Stimulated activated CD8-positive, alpha-beta memory T cell treated with anti-CD3 and anti-CD28 coated beads, Interleukin-15, amount 100 ng/mL, for 4 hours (primary cell): ENCODE measurements around the gene GPR3.
"Not testable (repeated sequence)": the region's sequence is repeated elsewhere in the genome, so short reads cannot be mapped to it uniquely, and the experiment has no call there.

Source experiments
- DNase-seq, 2 donors: peaks; one replicate each; pipeline ENCODE4 v3.0.0-alpha.2; 2020; ENCODE audit warnings: low read depth in 2 of 2

GPR3 gene

GRCh38 chr1:27398405-27399149, 6.2 kb downstream of the GPR3 start:
- no peak for DNase-seq

GRCh38 chr1:27399251-27400025, 7.0 kb downstream of the GPR3 start:
- no peak for DNase-seq

- DNase-seq, result no peak
These were observed 7.9 kb downstream of the GPR3 start for GRCh38 chr1:27400082-27400962.

GRCh38 chr1:27400963-27401341, 8.5 kb downstream of the GPR3 start:
- no peak for DNase-seq

- no peak for DNase-seq
These were observed 9.9 kb downstream of the GPR3 start for GRCh38 chr1:27402349-27402754.

GRCh38 chr1:27403065-27403726, 10.8 kb downstream of the GPR3 start:
- no peak for DNase-seq

GRCh38 chr1:27403931-27404330, 11.5 kb downstream of the GPR3 start:
- no peak for DNase-seq

GRCh38 chr1:27405074-27405473, 12.7 kb downstream of the GPR3 start:
- DNase-seq, result no peak

GRCh38 chr1:27405598-27406361, 13.4 kb downstream of the GPR3 start:
- not testable (repeated sequence) for DNase-seq

GRCh38 chr1:27406362-27406680, 13.9 kb downstream of the GPR3 start:
- DNase-seq, result no peak

- DNase-seq, result not testable (repeated sequence)
These were observed 14.4 kb downstream of the GPR3 start for GRCh38 chr1:27406791-27407190.

- DNase-seq, result no peak
These were observed 15.7 kb downstream of the GPR3 start for GRCh38 chr1:27408151-27408550.

GRCh38 chr1:27409669-27410068, 17.2 kb downstream of the GPR3 start:
- no peak for DNase-seq

GRCh38 chr1:27410709-27411108, 18.3 kb downstream of the GPR3 start:
- DNase-seq, result no peak

- DNase-seq, result no peak
These were observed 20.1 kb downstream of the GPR3 start for GRCh38 chr1:27412502-27412901.

GRCh38 chr1:27413004-27413403, 20.6 kb downstream of the GPR3 start:
- no peak for DNase-seq

GRCh38 chr1:27414091-27414490, 21.7 kb downstream of the GPR3 start:
- no peak for DNase-seq

GRCh38 chr1:27416387-27417111, 24.1 kb downstream of the GPR3 start:
- DNase-seq, result no peak

GRCh38 chr1:27417713-27418112, 25.3 kb downstream of the GPR3 start:
- no peak for DNase-seq
